NCI-H2227 treated with DMSO at 0.1 percent for 48 hours (cell line): ENCODE measurements around the gene RHBDD3.

ENCODE experiments used
- DNase-seq: peaks from one replicate; lab custom pipeline; 2025; lab: John Stamatoyannopoulos, UW

RHBDD3 gene

DNA sequence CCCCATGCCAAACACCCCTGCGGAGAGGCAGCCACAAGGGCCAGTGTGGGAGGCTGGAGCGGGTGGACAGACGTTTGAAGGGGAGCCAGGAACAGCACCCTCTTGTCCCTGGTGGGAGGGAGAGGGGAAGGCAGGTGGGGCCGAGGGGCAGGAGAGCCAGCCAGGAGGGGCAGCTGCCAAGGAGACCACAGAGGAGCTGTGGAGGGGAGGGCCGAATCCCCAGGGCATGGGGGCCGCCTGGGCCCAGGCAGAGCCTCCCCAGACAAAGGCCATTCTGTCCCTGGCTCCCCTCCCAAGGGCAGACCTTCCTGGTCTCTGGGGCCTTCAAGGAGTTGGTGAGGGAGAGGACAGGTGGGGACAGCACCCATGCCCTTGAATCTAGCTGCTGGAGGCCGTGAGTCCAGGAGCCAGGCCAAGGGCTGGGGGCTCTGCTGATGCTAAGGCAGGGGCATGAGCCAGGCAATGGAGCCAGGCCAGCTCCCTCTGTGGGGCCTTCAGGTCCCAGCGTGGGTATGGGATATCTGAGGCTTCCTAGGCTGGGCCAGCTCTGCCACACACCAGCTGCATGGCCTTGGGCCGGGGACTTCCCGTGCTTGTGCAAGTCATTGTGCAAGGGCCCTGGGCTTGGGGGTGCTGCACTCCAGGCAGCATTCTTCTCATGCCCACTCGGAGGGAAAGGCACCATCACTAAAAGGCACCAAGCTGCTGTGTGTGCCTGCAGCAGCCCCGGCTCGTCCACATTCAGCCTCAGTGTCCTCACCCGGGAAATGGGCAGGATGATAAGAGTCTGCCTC, 50.7 kb downstream of the RHBDD3 start:
- no peak for DNase-seq

DNA sequence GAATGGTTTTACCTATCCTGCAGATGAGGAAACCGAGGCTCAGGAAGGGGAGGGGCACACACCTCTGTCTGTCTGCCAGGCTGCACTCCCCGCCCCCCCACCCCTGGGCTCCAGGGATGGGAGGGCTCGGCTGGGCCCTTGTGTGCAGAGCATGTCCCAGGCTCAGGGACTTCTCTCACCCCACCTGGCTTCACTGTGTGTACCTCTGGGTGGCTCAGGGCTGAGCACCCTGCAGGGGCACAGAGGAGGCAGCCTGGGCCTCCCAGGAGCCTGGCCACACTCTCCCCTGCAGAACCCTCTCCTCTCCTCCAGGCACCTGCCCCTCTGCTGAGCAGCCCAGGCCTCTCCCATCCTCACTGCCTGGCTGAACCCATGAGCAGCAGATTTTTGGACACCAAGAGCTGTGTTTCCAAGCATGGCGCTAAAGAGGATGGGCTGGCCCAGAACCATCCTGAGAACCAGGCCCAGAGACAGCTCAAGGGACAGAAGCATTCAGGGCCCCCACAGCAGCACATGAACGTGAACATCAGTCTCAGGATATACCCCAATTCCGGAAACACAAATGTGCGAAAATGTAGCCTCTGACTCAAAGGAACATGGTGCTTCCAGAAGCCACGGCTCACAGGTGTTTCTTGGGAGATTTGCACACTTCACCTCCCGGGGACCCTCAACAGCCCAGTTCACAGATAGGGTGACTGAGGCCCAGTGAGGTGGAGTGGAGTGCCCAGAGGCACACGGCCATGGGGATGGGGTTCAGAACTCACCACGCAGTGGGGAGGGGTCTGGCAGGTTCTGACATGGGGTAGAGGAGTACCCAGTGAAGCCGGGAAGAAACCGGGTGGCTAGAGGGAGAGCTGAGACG, 51.5 kb downstream of the RHBDD3 start:
- DNase-seq: no peak

DNA sequence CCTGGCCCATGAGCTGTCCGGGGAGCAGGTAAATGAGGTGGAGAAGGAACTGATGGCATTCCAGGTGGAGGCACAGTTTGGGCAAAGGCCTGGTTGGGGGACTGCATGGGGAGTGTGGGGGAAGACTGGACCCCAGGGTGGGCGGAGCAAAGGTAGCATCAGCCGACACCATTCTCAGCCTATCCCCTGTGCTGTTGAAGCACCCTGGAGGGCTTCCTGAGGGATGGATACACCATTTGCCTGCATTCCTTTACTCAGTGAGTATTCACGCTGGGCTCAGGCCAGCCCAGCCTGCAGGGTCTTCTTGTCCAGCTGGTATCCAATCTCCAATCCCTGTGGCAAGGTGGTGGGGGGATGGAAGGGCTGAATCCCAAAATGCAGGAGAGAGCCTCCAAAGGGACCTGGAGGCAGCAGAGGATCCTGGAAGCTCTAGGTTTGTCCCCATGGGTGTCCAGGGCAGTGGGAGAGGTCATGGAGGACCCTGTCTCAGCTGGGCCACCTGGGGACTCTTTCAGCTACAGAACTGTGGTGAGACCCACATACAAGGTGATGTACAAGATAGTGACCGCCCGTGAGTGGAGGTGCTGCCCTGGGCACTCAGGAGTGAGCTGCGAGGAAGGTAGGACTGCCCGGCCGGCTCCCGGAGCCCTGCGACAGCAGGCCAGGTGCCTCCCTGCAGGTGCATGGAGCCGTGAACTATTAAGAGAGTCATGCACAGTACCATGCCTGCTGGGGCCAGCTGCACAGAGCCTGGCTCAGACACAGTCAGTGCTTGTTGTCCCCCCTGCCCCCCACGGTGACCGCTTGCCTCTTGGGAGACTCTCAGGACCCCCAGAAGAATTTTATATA, 52.5 kb downstream of the RHBDD3 start:
- DNase-seq: no peak

DNA sequence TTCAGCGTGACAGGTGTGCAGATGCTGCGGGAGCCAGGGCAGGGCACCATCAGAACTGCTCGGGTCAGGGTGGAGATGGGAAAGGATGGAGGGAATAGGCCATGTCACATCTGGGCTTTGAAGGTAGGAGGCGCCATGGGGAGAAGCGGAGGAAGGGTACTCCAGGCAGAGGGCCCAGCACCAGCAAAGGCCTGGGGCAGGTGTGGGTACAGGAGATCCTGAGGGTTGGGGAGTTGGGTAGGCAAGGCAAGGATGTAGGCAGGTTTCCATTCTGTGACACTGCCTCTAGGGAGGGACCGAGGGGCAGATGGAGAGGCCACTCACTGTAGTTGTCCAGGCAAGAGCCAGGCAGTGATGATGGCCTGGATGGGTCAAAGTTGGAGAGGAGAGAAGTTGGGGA, 53.5 kb downstream of the RHBDD3 start:
- no peak for DNase-seq

DNA sequence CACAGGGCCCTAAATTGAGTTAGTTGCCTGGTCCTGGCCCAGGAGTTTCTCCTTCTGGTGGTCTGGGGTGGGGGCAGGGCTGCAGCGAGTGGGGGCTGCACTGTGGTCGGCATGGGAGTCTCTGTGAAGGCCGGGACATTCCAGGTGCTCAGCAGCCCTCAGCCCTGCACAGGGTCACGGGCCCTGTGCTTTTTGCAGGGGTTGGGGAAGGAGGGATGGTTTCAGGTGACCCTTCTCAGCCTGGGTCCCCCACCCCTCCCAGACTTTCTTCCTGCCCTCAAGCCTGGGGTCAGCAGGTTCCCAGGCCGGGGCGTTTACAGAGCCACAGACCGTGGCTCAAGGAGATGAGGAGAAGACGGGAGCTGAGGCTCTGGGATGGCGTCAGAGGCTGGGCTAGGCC, 54.3 kb downstream of the RHBDD3 start:
- no peak for DNase-seq

DNA sequence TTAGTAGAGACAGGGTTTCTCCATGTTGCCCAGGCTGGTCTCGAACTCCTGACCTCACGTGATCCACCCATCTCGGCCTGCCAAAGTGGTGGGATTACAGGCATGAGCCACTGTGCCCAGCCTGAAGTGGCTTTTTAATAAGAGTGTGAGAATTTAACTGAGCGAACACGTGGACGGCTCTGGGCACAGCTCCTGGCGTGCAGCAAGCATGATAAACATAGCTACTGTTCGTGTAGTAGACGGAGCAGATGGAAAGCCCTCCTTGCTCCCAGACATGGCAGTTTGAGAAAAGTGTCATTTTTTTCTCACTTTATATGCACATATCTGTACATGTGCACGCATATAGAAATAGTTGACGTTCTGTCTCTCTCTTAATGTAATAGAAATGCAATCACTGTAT, 55.0 kb downstream of the RHBDD3 start:
- DNase-seq: no peak

DNA sequence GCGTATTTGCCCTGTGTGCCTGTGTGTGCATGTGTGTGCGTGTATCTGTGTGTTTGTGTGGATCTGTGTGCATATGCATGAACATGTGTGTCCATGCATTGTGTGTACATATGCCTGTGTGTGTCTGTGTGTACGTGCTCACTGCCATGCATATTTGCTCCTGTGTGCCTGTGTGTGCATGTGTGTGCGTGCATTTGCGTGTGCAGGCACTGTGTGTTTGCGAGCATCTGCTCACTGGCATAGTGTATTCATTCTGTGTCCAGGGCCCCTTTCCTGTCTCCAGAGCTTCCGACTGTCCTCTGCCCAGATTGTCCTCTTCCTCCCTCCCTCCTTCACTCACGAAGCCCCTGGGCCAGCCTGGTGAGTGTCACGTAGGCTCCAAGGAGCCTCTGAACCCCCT, 56.3 kb downstream of the RHBDD3 start:
- DNase-seq: no peak

DNA sequence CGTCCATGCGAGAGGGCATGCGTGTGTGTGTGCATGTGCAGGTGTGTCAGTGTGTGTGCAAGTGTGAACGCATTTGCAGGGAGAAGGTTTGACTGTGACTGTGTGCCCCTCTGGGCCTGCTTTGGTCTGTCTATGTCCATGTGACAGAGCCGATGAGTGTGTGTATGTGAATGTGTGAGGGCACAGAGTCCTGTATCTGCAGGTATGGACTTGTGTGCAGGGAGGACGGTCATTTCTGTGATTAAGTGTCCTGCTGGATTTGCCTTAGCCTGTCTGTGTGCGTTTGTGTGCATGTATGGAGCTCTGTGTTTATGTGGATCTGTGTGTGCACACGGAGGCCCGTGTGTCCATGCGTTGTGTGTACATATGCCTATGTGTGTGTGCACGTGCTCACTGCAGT, 56.7 kb downstream of the RHBDD3 start:
- DNase-seq: no peak
